Coronary artery (tissue), 2 donors: ENCODE measurements around the gene OPCML.

Experiments used
- DNase-seq: peaks from one replicate; pipeline ENCODE4 v3.0.0-alpha.2; 2017; ENCODE audit warnings: low spot score
- H3K27ac ChIP-seq, 2 donors: fragments of 200-600 bp; sonication (generic); one replicate each; pipeline ENCODE4 v1.5.1; 2016 to 2019
- H3K4me3 ChIP-seq: fragments of 200-600 bp; sonication (generic); 2 replicates; pipeline ENCODE4 v1.5.1; 2016; ENCODE audit warnings: mild to moderate bottlenecking, moderate library complexity
- TF ChIP-seq, protein P1 (sequence below): fragments of 200-600 bp; sonication (generic); IDR thresholded peaks from one replicate; pipeline ENCODE4 v1.5.1; 2019; ENCODE audit warnings: antibody characterized with exemption

The OPCML gene

DNA sequence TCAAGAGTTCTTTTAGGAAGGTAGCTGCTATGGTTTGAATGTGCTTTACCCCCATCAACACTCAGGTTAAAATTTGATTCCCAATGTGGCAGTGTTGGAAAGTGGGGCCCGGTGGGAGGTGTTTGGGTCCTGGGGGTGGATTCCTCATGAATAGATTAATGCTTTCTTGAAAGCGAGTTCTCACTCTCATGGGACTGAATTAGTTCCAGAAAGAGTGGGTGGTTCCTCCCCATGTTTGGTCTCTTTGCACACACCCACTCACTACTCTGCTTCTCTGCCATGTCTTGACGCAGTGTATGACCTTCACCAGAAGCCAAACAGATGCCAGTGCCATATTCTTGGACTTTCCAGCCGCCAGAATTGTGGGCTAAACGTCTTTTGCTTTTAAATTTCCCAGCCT lies 394.4 kb downstream of the OPCML start:
- no peak overlapping the region for H3K4me3 ChIP-seq
- no peak overlapping the region for H3K27ac ChIP-seq
- DNase-seq, result no peak
- TF ChIP-seq, protein P1, sequence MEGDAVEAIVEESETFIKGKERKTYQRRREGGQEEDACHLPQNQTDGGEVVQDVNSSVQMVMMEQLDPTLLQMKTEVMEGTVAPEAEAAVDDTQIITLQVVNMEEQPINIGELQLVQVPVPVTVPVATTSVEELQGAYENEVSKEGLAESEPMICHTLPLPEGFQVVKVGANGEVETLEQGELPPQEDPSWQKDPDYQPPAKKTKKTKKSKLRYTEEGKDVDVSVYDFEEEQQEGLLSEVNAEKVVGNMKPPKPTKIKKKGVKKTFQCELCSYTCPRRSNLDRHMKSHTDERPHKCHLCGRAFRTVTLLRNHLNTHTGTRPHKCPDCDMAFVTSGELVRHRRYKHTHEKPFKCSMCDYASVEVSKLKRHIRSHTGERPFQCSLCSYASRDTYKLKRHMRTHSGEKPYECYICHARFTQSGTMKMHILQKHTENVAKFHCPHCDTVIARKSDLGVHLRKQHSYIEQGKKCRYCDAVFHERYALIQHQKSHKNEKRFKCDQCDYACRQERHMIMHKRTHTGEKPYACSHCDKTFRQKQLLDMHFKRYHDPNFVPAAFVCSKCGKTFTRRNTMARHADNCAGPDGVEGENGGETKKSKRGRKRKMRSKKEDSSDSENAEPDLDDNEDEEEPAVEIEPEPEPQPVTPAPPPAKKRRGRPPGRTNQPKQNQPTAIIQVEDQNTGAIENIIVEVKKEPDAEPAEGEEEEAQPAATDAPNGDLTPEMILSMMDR, result no peak

DNA sequence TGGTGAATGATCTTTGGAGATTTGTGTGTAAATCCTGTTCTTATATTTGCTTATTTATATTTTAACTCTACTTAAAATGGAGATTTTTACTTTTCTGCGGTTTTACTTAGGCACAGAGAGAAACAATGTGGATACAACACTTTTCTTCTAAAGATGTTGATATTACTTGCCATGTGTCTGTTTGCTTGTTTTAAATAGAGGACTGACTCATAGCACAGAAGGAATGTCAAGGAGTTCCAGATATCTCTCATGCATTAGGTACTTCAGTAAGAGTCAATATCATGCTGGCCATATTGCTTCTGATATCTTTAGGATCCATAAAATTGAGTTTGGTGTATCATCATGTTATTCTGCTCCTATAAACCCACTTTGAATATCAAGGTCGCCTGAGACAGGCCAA lies 395.0 kb downstream of the OPCML start:
- no peak for DNase-seq
- Histone ChIP-seq H3K4me3 (no peak overlapping the region), H3K27ac (no peak overlapping the region)
- TF ChIP-seq, protein P1, result no peak

DNA sequence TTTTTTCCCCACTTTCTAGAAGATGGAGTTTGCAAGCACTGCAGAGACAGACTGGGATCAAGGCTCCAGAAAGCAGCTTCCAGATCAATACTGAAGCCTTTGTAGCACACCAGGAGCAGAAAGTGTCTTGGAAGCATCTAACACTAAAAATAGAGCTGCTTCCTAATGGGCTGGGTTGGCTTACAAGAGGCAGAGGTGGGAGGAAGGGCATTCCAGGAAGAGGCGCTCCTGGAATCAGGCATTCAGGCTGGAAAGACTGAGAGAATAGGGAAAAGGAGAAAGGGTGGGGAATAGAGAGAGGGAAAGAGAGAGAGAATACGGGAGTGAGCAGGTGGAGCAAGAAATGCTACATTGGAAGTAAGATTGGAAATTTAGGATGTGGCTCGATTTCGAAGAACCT lies 395.9 kb downstream of the OPCML start:
- no peak overlapping the region for H3K27ac ChIP-seq
- DNase-seq, result no peak
- TF ChIP-seq, protein P1, result no peak
- no peak overlapping the region for H3K4me3 ChIP-seq

DNA sequence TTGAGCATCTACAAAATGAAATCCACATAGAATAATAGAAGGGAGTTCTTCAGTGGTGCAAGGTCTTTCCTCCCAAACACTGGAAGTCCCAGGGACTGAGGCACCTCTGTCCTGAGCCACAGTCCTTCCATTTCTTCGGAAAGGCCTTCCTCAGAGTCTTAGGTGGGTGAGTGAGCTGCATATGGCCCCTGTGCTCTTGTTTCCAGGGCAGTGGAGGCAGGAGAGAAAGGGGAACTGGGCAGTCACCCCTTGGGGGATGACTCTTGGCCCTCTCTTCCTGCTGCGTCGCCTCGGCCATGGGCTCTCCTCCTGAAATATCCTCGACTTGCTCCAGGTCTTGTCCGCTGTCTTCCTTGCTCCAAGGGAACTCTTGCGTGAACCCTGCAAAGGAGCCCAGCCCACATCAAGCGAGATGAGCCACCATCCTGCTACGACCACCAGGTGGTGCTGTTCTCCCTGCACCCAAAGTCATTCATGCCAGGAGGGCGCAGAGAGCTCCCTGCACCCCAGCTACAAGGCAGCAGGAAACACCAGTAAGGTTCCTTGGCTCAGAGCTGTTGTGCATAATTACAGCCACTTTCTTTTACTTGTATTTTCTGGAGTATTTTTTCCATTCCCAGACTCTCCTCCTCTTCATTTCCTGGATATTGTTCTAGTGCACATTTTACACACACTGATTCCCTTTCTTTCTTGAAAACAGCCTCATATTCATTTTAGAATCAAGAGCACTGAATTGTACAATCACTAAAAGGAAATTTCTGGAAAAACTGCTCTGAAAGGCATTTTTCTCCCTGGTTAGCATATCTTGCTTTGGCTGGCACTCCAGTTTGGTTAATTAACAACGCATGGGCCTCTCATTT lies 397.8 kb downstream of the OPCML start:
- Histone ChIP-seq H3K27ac (no peak overlapping the region), H3K4me3 (no peak overlapping the region)
- TF ChIP-seq, protein P1, result peak; percentile 50
- DNase-seq, result no peak

DNA sequence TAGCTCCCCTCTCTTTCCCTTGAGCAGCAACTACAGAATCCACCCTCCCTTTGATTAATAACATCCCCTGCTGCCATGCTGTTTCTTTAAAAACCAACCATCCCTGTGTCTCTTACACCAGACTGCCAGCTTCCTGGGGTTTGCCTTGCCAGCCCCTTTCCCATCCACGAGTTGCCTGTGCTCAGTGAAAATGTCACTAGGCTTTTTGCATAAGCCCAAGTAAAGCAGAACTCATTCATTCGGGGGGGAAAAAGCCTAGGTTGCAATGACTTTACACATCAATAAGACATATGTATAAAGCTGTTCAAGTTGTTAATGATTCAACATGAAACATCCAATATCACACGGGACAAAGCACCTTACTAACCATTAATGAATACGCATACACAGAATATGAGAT lies 398.7 kb downstream of the OPCML start:
- DNase-seq, result no peak
- TF ChIP-seq, protein P1, result no peak

DNA sequence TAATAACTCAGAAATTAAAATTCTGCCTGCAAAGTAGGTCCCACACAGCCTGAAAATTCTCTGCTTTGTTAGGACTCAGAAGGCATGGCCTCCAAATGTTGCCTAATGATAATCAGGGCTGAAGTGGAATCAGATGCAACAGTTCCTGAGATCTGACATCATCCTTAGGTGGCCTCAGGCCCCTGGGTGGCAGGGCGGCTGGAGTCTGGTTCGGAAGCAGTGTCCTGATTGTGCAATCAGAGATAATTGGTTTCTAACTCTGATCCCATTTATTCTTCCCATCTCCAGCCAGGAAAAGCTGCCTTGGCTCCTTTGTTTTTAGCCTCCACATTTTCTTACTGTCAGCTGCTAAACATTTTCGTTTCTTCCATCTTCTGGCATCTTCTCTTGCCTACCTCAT lies 399.3 kb downstream of the OPCML start:
- TF ChIP-seq, protein P1, result no peak
- H3K4me3 ChIP-seq, result no peak overlapping the region
- H3K27ac ChIP-seq, result no peak overlapping the region
- no peak for DNase-seq

More for the DNA sequence above, 398.7 kb downstream of the OPCML start:
- Histone ChIP-seq H3K27ac (no peak overlapping the region), H3K4me3 (no peak overlapping the region)

DNA sequence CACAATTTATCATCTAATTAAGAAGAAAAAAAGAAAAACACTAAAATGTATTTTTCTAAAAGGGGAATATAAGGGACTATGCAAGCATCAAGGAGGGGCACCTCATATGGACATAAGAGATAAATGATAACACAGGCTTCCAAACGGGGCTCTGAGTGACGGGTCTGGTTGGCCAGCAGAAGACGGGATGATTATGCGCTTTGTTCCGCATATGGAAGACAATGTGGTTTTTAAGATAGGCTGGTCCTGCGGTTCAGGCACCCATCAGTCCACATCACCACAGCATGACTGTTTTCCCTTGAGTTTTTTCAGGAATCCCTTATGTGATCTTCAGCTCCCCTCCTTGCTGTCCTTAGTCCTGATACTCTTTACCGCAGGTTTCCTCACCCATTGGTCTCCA lies 404.6 kb downstream of the OPCML start:
- H3K27ac ChIP-seq, result no peak overlapping the region
- no peak overlapping the region for H3K4me3 ChIP-seq
- TF ChIP-seq, protein P1, result no peak
- DNase-seq, result no peak
